Activated CD4-positive, CD25-positive, alpha-beta regulatory T cell treated with anti-CD3 and anti-CD28 coated beads, Interleukin-2, amount 50 U/mL, for 24 hours (primary cell): ENCODE measurements around the gene GPR101.
"Not testable (repeated sequence)": the region's sequence is repeated elsewhere in the genome, so short reads cannot be mapped to it uniquely, and the experiment has no call there.

Source experiments
- ATAC-seq, 2 donors: fragments of 150-1000 bp; cut with Tn5 transposase; one replicate each; pipeline ENCODE4 v1.10.0; 2021; ENCODE audit warnings: mild to moderate bottlenecking in 1 of 2, moderate library complexity in 1 of 2

GPR101 gene

DNA sequence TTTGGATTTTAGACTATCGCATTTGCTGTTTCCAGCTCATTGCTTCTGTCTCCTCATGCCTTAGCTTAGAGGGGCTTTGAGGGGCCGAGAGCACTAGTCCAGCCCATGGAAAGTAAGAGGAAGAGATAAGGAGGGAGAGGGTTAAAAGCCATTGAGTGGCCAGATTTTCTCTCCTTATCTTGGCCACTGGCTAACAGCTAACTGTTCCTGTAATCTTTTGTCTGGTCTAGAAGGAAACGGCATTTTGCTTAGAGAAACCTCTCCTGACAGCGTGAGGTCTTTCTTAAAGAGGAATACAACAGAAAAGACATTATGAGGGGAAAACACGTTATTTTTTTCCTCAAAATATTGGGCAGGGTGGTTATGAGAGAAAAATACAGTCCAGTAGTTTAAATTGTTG lies 7.9 kb downstream of the GPR101 start:
- no peak for ATAC-seq

DNA sequence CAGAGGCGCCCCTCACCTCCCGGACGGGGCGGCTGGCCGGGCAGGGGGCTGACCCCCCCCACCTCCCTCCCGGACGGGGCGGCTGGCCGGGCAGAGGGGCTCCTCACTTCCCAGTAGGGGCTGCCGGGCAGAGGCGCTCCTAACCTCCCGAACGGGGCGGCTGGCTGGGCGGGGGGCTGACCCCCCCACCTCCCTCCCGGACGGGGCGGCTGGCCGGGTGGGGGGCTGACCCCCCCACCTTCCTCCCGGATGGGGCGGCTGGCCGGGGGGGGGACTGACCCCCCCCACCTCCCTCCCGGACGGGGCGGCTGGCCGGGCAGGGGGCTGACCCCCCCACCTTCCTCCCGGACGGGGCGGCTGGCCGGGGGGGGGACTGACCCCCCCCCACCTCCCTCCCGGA lies 33.6 kb downstream of the GPR101 start:
- not testable (repeated sequence) for ATAC-seq

DNA sequence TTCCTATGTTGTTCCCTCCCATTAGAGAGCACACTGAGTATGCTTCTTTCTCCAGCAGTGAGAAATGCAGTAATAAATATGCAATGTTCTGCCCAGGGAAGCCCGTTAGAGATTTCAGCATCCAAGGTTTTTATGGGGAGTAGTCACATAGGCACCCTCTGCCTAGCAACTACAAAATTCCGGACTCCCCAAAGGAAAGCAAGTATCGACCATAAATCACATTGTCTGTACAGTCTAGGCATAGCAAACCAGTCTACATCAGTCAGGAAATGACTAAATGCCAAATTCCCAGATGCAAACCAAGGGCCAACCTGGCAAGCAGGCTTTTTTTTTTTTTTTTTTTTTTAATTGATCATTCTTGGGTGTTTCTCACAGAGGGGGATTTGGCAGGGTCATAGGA lies 34.8 kb downstream of the GPR101 start:
- no peak for ATAC-seq
